Breast epithelium (tissue), 3 donors: ENCODE data around the gene NOX3.

Source experiments
- CTCF ChIP-seq, 3 donors: fragments of 450-650 bp; IDR thresholded peaks; one replicate each; pipeline ENCODE4 v1.5.1; 2016 to 2017; ENCODE audit warnings: antibody characterized with exemption in 3 of 3, mild to moderate bottlenecking in 3 of 3, moderate library complexity in 3 of 3
- POLR2AphosphoS5 ChIP-seq, 3 donors: sonication (generic); formaldehyde crosslinking; IDR thresholded peaks; one replicate each; pipeline ENCODE4 v1.6.1; 2017; ENCODE audit warnings: antibody characterized with exemption in 3 of 3

- no peak for TF ChIP-seq POLR2AphosphoS5 (IDR thresholded peaks at IDR 0.05)
- TF ChIP-seq CTCF (IDR thresholded peaks at IDR 0.05) = no peak
Observed at GRCh38 chr6:155377061-155377460, 78.6 kb downstream of the NOX3 start.
